GM23338 (cell line): ENCODE measurements around the gene GRIN2A.

ENCODE experiments used
- CTCF ChIP-seq, 2 experiments: fragments of 200-600 bp in 1 of 2; sonication (generic) in 1 of 2; conservative IDR thresholded peaks; 2 replicates each; pipeline versions ENCODE4 v1.5.1 to v1.6.1; 2016 to 2017; ENCODE audit warnings: antibody characterized with exemption in 2 of 2, low read depth in 2 of 2, mild to moderate bottlenecking in 2 of 2, moderate library complexity in 1 of 2
- EZH2 ChIP-seq: fragments of 200-600 bp; sonication (generic); IDR thresholded peaks from one replicate; pipeline ENCODE4 v1.8.0; 2017; ENCODE audit warnings: antibody characterized with exemption, mild to moderate bottlenecking, low read depth; ENCODE audit not compliant: unreplicated experiment
- EZH2phosphoT487 ChIP-seq: fragments of 200-600 bp; sonication (generic); IDR thresholded peaks from one replicate; pipeline ENCODE4 v1.8.1; 2018; ENCODE audit warnings: antibody characterized with exemption; ENCODE audit not compliant: unreplicated experiment
- POLR2AphosphoS5 ChIP-seq: IDR thresholded peaks from 2 replicates; pipeline ENCODE4 v1.6.1; 2016; ENCODE audit warnings: antibody characterized with exemption, low read depth
- ZNF114 ChIP-seq: fragments of 250-450 bp; sonication (Bioruptor Pico); IDR thresholded peaks from 2 replicates; pipeline ENCODE4 v1.5.0; 2020; ENCODE audit warnings: mild to moderate bottlenecking, moderate library complexity
- ZNF462 ChIP-seq: fragments of 250-450 bp; sonication (Bioruptor Pico); IDR thresholded peaks from 2 replicates; pipeline ENCODE4 v1.5.0; 2020; ENCODE audit warnings: mild to moderate bottlenecking, moderate library complexity
- TF ChIP-seq, protein P1 (sequence below): IDR thresholded peaks from 2 replicates; pipeline ENCODE4 v1.6.1; 2016; ENCODE audit warnings: antibody characterized with exemption
- TF ChIP-seq, protein P2 (sequence below): IDR thresholded peaks from one replicate; pipeline ENCODE4 v1.6.1; 2018; ENCODE audit warnings: antibody characterized with exemption; ENCODE audit not compliant: unreplicated experiment

DNA sequence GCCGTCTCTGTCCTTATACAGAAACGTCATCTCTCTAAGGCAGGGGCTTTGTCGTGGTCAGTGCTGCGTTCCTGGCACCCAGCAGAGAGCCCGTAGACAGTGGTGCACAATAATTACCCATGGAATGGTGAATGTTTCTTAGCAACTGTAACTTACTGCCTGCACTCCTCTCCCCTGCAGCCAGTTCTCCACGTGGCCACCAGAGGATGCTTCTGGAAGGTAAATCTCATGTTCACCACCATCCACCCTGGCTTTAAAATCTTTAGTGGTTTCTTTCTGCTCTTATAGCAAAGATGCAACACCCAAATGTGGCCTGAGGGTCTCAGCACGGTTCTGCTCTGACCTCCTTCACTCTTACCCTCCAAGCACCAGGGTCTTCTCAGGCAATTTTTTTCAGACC lies 150.8 kb downstream of the GRIN2A start:
- TF ChIP-seq CTCF (conservative IDR thresholded peaks at IDR 0.05; ENCODE audit: low read depth in 2 of 2) (peak; percentile 42 to 43; a peak in 3 of 4 replicates), EZH2 (no peak), ZNF114 (CRISPR knock-in tag) (no peak), POLR2AphosphoS5 (no peak), EZH2phosphoT487 (no peak), ZNF462 (CRISPR knock-in tag) (no peak)
- TF ChIP-seq, protein P1, sequence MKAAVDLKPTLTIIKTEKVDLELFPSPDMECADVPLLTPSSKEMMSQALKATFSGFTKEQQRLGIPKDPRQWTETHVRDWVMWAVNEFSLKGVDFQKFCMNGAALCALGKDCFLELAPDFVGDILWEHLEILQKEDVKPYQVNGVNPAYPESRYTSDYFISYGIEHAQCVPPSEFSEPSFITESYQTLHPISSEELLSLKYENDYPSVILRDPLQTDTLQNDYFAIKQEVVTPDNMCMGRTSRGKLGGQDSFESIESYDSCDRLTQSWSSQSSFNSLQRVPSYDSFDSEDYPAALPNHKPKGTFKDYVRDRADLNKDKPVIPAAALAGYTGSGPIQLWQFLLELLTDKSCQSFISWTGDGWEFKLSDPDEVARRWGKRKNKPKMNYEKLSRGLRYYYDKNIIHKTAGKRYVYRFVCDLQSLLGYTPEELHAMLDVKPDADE: no peak
- TF ChIP-seq, protein P2, sequence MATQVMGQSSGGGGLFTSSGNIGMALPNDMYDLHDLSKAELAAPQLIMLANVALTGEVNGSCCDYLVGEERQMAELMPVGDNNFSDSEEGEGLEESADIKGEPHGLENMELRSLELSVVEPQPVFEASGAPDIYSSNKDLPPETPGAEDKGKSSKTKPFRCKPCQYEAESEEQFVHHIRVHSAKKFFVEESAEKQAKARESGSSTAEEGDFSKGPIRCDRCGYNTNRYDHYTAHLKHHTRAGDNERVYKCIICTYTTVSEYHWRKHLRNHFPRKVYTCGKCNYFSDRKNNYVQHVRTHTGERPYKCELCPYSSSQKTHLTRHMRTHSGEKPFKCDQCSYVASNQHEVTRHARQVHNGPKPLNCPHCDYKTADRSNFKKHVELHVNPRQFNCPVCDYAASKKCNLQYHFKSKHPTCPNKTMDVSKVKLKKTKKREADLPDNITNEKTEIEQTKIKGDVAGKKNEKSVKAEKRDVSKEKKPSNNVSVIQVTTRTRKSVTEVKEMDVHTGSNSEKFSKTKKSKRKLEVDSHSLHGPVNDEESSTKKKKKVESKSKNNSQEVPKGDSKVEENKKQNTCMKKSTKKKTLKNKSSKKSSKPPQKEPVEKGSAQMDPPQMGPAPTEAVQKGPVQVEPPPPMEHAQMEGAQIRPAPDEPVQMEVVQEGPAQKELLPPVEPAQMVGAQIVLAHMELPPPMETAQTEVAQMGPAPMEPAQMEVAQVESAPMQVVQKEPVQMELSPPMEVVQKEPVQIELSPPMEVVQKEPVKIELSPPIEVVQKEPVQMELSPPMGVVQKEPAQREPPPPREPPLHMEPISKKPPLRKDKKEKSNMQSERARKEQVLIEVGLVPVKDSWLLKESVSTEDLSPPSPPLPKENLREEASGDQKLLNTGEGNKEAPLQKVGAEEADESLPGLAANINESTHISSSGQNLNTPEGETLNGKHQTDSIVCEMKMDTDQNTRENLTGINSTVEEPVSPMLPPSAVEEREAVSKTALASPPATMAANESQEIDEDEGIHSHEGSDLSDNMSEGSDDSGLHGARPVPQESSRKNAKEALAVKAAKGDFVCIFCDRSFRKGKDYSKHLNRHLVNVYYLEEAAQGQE: no peak
